Measurements from ENCODE around the gene KIF5B.
"Not testable (repeated sequence)": the region's sequence is repeated elsewhere in the genome, so short reads cannot be mapped to it uniquely, and the experiment has no call there.

KIF5B gene

DNA sequence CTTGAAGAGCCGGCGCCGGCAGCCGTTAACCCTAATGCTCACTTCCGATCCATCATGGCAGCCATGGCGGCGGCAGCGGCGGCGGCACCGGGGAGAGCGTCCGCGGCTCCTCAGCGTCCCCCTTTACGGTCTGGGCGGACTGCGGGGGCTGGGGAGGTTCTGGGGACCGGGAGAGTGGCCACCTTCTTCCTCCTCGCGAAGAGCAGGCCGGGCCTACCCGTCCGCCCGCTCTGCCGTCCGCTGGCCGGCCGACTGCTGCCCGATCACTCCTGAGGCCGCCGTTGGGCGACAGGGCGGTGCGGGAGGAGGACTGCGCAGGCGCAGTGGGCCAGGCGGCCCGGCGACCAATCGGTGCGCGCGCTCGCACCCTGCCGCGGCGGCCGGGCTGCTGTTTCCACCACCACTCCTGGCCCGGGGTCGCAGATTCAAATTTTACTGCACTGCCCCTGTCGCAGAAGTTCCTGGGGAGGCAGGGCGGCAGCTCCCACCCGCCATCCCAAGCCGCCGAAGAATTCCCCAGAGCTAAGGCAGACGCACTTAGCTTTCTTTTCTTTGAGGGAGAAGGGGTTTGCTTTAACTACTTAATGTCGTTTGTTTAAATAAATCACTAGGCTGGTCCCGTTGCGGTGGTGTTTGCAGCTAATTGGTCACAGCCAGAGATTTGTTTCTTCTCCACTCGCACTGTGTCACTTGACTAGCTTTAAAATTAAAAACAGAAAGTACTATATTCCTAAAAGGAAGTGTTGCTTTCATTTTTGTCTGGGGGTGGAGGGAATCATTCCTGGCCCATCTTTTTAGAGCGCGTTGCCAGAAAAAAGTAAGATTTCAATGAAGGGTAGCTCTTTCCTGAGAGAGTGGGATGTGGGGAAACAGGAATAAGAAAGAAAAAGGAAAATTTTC, at the start of gene KIF5B:
TSS of gene KIF5B (minus strand) at position 290 of the 900 bp plus-strand sequence. CDS start 452 bp downstream, outside the sequence.
- DNase-seq (ENCODE audit: extremely low spot score, insufficient read length, low read depth) (peak; percentile 98), FAIRE-seq (peak; percentile 87)

DNA sequence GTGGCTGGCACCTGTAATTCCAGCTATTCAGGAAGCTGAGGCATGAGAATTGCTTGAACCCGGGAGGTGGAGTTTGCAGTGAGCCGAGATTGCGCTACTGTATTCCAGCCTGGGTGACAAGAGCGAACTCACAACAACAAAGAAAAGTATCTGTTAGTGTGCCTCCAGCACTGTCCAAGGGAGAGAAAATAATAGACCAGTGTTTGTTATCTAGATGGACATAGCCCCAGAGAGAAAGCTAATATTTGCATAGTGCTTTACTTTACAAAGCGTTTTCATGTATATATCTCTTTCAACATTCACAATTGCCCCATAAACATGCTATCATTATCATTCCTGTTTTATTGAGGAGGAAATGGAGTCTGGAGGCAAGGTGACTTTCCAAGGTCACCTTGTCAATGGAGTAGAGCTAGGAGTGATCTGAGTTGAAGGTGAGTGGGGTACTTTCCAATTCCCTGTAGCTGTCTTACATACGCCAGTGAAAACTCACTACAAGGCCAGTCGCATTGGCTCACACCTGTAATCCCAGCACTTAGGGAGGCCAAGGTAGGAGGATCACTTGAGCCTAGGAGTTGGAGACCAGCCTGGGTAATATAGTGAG, 49.7 kb upstream of the KIF5B start:
- FAIRE-seq: no peak

DNA sequence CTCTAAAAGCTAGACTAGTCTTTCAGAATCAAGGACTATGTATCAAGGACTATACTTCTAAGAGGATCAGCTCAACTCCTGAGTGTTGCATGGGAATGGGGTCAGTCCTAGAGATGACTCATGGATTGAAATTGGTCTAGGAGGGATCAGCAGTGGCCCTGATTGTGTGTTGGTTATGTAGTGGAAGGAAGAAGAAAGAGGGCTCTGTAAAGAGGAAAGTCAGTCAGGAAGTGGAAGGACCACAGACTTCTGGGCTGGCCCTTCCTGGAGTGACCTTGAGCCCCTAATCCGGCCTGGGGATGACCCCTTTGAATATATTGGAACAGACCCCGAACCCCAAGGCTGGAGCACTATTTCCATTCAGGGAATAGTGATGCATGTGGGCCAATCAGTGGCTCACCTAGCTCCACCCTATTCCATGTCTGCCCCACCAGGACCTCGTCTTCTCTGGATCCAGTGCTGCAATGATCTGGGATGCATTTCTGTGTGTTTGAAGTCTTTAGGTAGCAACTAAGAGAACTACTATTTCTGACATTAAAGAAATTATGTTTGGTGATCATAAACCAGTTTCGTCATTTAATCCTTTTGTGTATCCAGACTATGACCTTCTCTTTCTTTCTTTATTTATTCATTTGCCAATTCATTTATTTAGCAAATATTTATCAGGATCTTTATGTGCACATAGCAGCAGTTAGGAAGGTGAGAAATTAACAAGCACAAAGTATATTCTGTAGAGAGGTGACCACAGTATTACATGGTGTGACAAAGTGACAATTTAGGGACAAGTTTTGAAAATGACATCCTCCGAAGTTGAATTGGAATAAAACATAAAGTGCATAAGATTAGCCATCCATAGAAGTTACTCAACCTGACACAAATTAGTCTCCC, 48.6 kb upstream of the KIF5B start:
- no peak for FAIRE-seq

More for the DNA sequence above, 49.7 kb upstream of the KIF5B start:
- no peak for DNase-seq (ENCODE audit: extremely low spot score, insufficient read length, low read depth)

DNA sequence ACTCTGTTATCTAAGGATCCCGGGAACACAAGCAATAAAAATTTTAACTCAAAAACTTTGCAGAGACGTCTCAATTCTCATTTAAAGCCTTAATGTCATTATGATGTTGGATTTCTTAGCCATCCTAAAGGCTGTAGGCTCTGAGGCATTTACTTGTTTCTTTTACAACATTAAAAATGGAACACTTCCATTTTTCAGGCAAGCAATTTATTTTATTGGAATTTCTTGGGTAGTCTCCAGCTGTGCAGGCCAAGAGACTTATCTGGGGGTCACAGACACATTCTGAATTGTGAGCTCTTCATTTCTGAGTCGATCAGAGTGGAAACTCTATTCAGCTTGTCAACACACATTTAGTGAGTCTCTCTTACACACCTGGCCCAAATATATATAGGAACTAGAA, 48.0 kb upstream of the KIF5B start:
- no peak for FAIRE-seq

More for the DNA sequence above, 48.6 kb upstream of the KIF5B start:
- no peak for DNase-seq (ENCODE audit: extremely low spot score, insufficient read length, low read depth)

DNA sequence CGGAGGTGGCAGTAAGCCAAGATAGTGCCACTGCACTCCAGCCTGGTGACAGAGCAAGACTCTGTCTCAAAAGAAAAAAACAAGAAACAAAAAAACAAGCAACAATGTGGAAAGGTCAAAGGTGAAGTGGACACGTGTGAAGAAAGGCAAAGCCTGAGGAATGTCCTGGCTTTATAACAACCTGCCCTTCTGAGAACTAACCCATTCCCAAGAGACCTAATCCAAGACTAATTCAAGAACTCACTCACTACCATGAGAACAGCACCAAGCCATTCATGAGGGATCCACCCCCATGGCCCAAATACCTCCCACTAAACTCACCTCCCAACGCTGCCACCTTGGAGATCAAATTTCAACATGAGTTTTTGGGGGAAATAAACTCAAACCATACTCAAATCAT, 47.5 kb upstream of the KIF5B start:
- no peak for DNase-seq (ENCODE audit: extremely low spot score, insufficient read length, low read depth)
- no peak for FAIRE-seq

More for the DNA sequence above, 48.0 kb upstream of the KIF5B start:
- no peak for DNase-seq (ENCODE audit: extremely low spot score, insufficient read length, low read depth)

DNA sequence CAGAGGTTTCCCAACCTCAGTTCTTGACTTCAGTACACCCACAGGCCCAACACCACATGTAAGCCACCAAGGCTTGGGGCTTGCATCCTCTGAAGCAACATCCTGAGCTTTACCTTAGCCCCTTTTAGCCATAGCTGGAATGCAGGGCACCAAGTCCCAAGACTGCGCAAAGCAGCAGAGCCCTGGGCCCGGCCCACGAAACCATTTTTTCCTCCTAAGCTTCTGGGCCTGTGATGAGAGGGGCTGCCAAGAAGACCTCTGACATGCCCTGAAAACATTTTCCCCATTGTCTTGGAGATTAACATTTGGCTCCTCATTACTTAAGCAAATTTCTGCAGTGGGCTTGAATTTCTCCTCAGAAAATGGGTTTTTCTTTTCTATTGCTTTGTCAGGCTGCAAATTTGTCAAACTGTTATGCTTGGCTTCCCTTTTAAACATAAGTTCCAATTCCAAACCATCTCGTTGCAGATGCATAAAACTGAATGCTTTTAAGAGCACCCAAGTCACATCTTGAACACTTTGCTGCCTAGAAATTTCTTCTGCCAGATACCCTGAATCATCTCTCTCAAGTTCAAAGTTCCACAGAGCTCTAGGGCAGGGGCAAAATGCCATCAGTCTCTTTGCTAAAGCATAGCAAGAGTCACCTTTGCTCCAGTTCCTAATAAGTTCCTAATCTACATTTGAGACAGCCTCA, 42.5 kb upstream of the KIF5B start:
- not testable (repeated sequence) for FAIRE-seq; DNase-seq (ENCODE audit: extremely low spot score, insufficient read length, low read depth)

DNA sequence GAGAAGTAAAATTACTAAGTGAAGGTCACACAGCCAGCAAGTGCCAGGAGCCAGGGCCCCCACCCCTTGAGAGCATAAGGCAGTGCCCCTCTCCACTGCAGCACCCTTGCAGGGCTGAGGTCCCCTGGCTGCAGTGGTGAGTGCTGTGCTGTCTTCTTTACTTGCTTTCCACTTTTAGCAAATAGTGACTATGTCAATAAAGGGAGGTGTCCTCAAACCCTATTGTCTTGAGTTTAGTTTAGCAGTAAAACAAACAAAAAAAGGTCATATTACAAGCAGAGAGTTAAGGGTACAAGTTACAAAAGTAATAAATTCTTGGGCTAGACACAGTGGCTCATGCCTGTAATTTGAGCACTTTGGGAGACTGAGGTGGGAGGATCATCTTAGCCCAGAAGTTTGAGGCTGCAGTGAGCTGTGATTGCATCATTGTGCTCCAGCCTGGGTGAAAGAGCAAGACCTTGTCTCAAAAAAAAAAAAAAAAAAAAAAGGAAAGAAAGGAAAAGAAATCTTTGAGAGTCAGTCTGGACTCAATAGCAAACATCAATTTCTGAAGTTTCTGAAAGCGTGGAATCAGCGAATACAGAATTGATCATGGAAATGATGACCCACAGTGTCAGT, 39.0 kb upstream of the KIF5B start:
- no peak for DNase-seq (ENCODE audit: extremely low spot score, insufficient read length, low read depth)
- FAIRE-seq: no peak

DNA sequence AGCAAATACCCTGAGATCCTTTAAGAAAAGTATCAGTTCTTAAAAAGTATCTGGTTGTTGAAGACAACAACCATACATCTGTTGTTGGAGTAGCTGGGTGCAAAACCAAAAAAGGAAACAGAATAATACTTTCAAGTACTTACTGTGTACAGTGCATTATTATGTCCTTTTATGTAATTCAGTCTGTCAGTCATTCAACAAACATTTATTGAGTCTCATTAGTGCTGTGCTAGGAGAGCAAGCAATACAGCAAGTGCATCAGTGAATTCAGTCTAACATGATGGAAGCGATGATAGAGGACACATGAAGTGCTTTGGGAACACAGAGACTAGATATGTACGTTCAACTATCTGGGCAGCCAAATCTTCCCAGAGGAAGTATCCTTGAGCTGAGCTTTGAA, 37.4 kb upstream of the KIF5B start:
- FAIRE-seq (no peak), DNase-seq (ENCODE audit: extremely low spot score, insufficient read length, low read depth) (no peak)

DNA sequence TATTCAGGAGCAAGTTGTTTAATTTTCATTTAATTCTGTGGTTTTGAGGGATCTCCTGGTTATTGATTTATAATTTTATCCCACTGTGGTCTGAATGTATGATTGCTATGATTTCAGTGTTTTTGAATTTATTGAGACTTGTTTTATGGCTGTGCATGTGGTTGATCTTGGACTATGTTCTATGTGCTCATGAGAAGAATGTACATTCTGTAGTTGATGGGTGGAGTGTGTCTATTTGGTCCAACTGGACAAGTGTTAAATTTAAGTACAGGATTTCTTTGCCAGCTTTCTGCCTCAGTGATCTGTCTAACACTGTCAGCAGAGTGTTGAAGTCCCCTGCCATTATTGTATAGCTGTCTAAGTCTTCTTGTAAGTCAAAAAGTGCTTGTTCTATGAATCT, 34.8 kb upstream of the KIF5B start:
- FAIRE-seq: no peak

DNA sequence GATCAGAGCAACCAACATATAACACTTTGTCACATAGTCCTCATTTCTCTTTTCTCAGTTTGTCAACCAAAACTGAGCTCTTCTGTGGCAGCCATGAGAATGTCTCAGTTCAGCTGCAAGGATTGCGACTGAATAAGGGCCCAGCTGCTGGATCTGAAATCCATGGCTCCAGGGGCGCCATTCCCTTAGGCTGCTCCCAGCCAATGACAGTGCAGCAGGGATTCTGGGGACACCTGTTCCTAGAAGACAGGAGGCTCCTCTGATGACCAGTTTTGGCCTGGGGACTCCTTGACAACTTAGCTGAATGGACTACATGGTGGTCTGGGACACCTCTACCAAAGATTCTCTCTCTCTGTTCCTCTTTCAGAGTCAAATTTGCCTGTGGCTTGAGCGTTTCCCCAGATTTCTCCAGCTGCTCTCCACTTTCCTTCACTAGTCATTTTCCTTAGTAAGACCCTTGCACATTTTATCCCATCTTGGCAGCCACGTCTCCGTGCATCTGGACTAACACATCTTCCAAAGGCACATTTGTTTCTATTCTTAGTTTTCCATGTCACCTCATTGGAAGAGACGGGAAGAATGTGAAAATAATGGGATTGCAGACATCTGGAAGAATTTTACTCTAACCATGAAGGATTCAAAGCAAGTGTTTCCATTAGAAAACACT, 28.1 kb upstream of the KIF5B start:
- DNase-seq (ENCODE audit: extremely low spot score, insufficient read length, low read depth) (no peak), FAIRE-seq (no peak)

More for the DNA sequence above, 34.8 kb upstream of the KIF5B start:
- no peak for DNase-seq (ENCODE audit: extremely low spot score, insufficient read length, low read depth)

DNA sequence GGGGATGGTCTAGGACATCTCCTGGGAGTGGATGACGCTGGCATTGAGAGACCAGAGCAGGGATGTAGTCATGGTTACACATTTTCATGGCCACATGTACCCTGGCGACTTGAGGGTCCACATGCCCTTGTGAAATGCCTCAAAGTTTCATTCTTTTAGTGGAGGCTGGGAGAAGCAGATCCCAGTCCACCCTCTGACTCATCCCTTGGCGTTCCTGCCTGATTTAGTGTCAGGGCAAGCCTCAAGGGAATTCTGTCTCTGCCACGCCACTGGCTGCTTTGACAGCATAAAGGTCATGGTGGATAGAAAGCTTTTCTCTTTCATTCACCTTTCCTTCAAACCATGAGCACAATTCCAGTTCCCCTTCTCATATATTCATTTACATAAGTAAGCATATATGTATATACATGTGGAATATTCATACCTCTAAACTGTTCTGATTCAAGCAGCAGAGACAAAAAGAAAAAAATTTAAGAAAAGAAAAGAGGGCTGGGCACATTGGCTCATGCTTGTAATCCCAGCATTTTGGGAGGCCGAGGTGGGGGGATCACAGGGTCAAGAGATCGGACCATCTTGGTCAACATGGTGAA, 21.8 kb upstream of the KIF5B start:
- FAIRE-seq: no peak
- DNase-seq (ENCODE audit: extremely low spot score, insufficient read length, low read depth): no peak

DNA sequence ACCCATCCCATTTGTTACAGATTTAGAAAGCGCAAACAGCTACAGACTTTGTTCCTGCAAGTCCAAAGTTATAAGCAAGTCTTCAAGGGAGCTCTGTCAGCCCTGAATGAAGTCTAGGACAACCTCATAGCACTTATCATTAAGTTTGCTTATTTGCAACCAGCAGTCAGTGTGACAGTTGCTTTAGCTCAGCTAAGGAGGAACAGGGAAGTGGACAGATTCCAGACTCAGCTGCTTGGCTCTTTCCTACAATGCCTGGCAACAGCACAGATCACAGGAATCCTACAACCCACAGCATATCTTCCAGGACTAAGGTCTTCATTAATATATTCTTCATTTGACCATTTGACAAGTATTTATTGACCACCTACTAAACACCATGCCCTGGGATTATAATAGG, 17.4 kb upstream of the KIF5B start:
- DNase-seq (ENCODE audit: extremely low spot score, insufficient read length, low read depth): no peak
- FAIRE-seq: no peak

DNA sequence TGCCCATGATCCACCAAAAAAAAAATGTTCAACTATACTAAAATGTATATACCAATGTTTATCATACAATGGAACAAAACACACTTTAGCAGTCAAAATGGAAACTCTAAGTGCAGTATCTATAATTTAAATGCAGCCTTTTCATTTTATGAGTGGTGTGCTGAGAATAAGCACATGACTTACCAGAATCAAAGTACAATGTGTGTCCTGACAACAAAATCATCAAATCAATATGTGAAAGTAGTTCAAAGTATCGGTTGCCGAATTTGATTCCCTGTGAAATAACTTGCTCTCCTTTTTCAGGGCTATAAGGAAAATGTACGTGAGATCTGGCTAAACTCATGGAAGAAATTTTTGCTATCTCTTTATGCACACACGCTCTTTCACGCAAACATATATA, 16.9 kb upstream of the KIF5B start:
- no peak for DNase-seq (ENCODE audit: extremely low spot score, insufficient read length, low read depth)
- no peak for FAIRE-seq

DNA sequence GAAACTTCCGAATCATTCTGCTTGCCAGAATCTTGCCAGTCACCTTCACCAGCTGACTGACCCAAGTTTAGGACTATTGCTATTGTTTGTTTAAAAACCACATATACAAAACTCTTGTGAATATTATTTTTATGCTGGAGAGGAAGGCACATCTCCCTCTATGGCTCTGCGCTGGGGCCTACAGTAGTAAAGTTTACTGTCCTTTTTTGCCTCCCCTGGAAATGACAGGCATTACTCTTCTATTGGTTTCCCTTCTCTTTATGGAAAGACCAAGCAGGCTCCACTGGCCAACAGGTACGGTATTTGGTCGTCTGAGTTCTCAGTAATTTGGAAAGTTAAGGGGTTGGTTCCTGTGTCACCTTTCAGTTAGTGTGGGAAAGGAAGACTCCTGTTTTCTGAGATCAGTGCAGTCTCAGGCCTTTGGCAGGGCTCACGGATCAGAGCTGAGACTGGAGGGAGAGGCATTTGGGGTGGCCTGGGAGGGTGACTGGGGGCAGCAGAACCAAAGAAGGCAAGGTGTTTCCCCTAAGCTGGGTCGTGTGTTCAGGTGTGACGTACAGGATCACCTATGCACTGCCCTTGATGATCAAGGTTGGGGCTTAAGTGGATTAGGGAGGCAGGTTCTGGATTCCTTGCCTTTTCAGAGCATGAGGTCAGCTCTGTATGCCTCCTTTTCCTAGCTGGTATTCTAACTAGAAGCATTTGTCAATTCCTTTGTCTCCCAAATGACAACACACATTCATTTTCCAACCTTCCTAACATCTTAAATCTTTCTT, 16.0 kb upstream of the KIF5B start:
- FAIRE-seq (no peak), DNase-seq (ENCODE audit: extremely low spot score, insufficient read length, low read depth) (no peak)

DNA sequence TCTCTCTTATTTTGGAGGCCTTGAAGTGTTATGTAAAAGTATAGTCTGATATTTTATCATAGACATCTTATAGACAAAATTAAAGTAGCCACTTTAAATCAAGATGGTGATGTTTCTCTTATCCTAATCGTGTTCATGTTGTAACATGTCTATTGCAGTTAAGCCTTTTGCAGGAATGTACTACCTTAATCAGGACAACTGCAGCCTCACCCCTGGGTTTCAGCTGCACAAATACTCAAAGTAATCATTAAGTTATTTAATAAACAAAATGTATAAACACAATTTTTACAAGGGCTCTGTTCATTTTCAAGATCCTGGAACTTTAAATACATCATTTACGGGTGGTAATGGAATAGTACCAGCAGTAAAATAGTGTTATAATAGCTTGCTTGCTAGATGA, 14.4 kb upstream of the KIF5B start:
- FAIRE-seq (no peak), DNase-seq (ENCODE audit: extremely low spot score, insufficient read length, low read depth) (no peak)

DNA sequence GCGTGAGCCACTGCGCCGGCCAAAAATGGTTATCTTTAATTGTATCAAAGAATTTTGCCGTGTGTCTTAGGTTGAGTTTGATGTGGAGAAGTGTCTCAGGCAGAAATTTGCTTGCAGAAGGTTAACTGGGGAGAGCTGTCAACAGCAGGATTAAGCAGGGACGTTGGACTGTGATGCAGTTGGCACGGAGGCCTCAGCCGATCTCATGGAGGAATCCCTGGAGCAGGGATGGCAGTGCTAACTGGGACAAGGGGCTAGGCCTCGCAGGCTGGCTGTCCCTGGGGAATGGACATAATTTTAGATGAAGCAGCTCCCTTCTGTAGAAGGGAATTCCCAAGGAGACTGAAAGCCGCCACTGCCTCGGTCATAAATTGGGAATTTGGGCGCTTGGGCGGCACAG, 12.3 kb upstream of the KIF5B start:
- DNase-seq (ENCODE audit: extremely low spot score, insufficient read length, low read depth) (no peak), FAIRE-seq (no peak)

DNA sequence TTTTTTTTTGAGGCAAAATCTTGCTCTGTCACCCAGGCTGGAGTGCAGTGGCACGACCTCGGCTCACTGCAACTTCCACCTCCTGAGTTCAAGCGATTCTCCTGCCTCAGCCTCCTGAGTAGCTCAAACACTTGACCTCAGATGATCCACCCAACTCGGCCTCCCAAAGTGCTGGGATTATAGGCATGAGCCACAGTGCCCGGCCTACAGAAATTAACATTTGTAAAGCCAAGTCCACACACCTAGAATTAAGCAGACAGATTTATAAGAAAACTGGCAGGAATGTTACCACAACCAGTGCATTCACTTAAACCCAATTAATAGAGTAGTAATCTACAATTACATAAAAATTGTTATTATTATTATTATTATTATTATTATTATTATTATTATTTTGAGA, 11.7 kb upstream of the KIF5B start:
- FAIRE-seq; DNase-seq (ENCODE audit: extremely low spot score, insufficient read length, low read depth): not testable (repeated sequence)

DNA sequence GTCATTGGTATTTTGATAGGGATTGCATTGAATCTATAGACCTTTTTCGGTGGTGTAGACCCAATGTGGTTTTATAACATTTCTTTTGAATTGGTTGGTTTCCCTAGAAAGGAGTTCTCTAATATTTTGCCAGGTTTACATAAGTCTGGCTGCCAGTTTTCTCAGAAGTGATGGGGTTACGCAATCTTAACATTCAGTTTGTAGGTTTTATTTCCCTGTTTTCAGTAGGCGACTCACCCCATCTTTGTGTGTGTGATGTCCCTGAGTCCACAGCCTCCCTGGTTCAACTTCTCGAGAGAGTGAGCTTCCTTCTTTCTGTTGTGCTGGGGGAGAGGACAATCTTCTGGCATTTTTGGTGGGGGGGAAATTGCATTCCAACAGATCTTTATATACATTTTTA, 9.6 kb upstream of the KIF5B start:
- DNase-seq (ENCODE audit: extremely low spot score, insufficient read length, low read depth) (no peak), FAIRE-seq (no peak)

Data from GM18507 (cell line).